GM23248 (cell line): ENCODE results near the gene GCM1.

Experiments used
- EZH2 ChIP-seq: fragments of 200-600 bp; sonication (generic); IDR thresholded peaks from 2 replicates; pipeline ENCODE4 v1.6.1; 2018; ENCODE audit warnings: antibody characterized with exemption, mild to moderate bottlenecking; ENCODE audit not compliant: insufficient read depth, poor library complexity, severe bottlenecking
- EZH2phosphoT487 ChIP-seq: fragments of 200-600 bp; sonication (generic); IDR thresholded peaks from 2 replicates; pipeline ENCODE4 v1.6.1; 2018; ENCODE audit warnings: antibody characterized with exemption, moderate library complexity, mild to moderate bottlenecking, low read depth; ENCODE audit not compliant: insufficient read depth

DNA sequence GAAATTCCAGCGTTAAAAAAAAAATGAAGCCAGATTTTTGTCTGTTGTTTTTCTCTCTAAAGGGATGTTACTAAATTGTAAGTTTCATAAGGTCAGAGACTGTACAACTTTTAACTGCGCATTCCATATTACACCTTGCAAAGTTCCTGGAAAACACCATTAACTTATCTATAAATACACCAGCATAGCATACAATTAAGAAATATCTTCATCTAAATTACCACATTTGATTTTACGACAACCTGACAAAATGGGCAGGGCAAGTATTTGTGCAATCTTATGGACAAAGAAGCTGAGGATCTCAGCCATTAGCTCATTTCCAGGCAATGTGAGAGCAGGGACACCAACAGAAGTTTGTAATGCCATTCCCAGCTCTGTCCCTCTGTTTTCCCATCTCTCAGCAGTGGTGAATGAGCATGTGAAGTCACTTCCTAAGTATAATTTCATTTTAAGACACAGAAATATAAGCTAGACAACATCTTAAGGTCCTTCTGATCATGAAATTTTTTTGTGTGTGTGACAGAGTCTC is 12.9 kb upstream of the GCM1 start:
- TF ChIP-seq EZH2 (no peak), EZH2phosphoT487 (no peak)
